ENCODE data around the gene RAX2. TPM values are rescaled to one million over a fixed set of nuclear protein-coding genes. Genes with fewer than 3 reads are reported as not detected.

Gene RAX2
- total and polyA plus RNA-seq, 4 experiments from 2014 or later = not detected

- Mint-ChIP-seq H3K9me3 (no peaks in the 10 kb centered on the region), H3K27me3 (peaks cover 0 to 3% of the 10 kb centered on the region in 2 donors), H3K4me1 (peaks cover 4 to 24% (median 15%) of the 10 kb centered on the region in 4 donors), H3K36me3 (no peaks in the 10 kb centered on the region), H3K27ac (peak overlapping the region in 5 of 7 donors; percentile 15 to 86 (median 83)), H3K4me3 (peak overlapping the region; percentile 79 to 88 (median 85))
- DNase-seq = no peak
- intact Hi-C loops (cut with micrococcal nuclease) = loop anchor here (1.0 to 5.0 kb wide), 2 partner anchors 40 to 100 kb away; partner anchors contain the start of gene MRPL54
- H3K4me1 ChIP-seq (ENCODE audit: insufficient read depth, low read length) = peaks cover 22% of the 10 kb centered on the region
- H3K27me3 ChIP-seq (ENCODE audit: insufficient read depth, low read length) = peaks cover 6% of the 10 kb centered on the region
- POLR2A ChIA-PET (ENCODE audit: partially characterized antibody) = interaction anchor here (0.5 to 2.7 kb wide), 6 partner anchors 17 to 1261 kb away, joined by 3 to 36 read pairs (median 4); partner anchors contain the start of genes APBA3 and MRPL54
- CTCF ChIA-PET (ENCODE audit: partially characterized antibody) = interaction anchor here (1.8 kb wide), 1 partner anchor 41 kb away, joined by 4 read pairs; no protein-coding TSS in a partner anchor
- H3K36me3 ChIP-seq (ENCODE audit: insufficient read depth, low read length) = no peaks in the 10 kb centered on the region
- H3K4me3 ChIP-seq (ENCODE audit: low read length in 2 of 2) = peak overlapping the region in 1 of 2 donors; percentile 40
- H3K27ac ChIP-seq (ENCODE audit: low read depth, low read length) = peak overlapping the region; percentile 9
- H3K9me3 ChIP-seq (ENCODE audit: control insufficient read depth in 1 of 2, low read length in 2 of 2) = no peaks in the 10 kb centered on the region
These were observed 50.1 kb downstream of the RAX2 start for GRCh38 chr19:3721887-3722442.

- ChIA-PET POLR2A (ENCODE audit: partially characterized antibody) (interaction anchor here (0.5 to 2.7 kb wide), 9 partner anchors 18 to 1261 kb away, joined by 3 to 36 read pairs (median 3); partner anchors contain the start of genes APBA3, EEF2 and MRPL54), CTCF (ENCODE audit: partially characterized antibody) (interaction anchor here (1.5 to 1.8 kb wide), 2 partner anchors 31 to 42 kb away, joined by 4 to 5 read pairs; no protein-coding TSS in a partner anchor)
- Histone ChIP-seq H3K4me1 (ENCODE audit: insufficient read depth, low read length) (peaks cover 22% of the 10 kb centered on the region), H3K27me3 (ENCODE audit: insufficient read depth, low read length) (peaks cover 6% of the 10 kb centered on the region), H3K4me3 (ENCODE audit: low read length in 2 of 2) (peak overlapping the region; percentile 40 to 57), H3K36me3 (ENCODE audit: insufficient read depth, low read length) (no peaks in the 10 kb centered on the region), H3K27ac (ENCODE audit: low read depth, low read length) (peak overlapping the region; percentile 9), H3K9me3 (ENCODE audit: control insufficient read depth in 1 of 2, low read length in 2 of 2) (no peaks in the 10 kb centered on the region)
- no peaks in the 10 kb centered on the region for H3K36me3 Mint-ChIP-seq
- peaks cover 0 to 3% of the 10 kb centered on the region in 2 donors for H3K27me3 Mint-ChIP-seq
- peaks cover 4 to 24% (median 15%) of the 10 kb centered on the region in 4 donors for H3K4me1 Mint-ChIP-seq
- DNase-seq = peak; percentile 88 to 91 (median 89)
- H3K4me3 Mint-ChIP-seq = peak overlapping the region; percentile 80 to 88 (median 85)
- intact Hi-C loops (cut with micrococcal nuclease) = loop anchor here (1.0 to 5.0 kb wide), 2 partner anchors 41 to 101 kb away; partner anchors contain the start of gene MRPL54
- H3K27ac Mint-ChIP-seq = peak overlapping the region in 2 of 7 donors; percentile 15 to 75
- H3K9me3 Mint-ChIP-seq = no peaks in the 10 kb centered on the region
These were observed 50.7 kb downstream of the RAX2 start for GRCh38 chr19:3721131-3721886.

- Histone ChIP-seq H3K27me3 (ENCODE audit: insufficient read depth, low read length) (peaks cover 6% of the 10 kb centered on the region), H3K4me1 (ENCODE audit: insufficient read depth, low read length) (peaks cover 22% of the 10 kb centered on the region), H3K27ac (ENCODE audit: low read depth, low read length) (no peak overlapping the region), H3K9me3 (ENCODE audit: control insufficient read depth in 1 of 2, low read length in 2 of 2) (no peaks in the 10 kb centered on the region), H3K4me3 (ENCODE audit: low read length in 2 of 2) (no peak overlapping the region), H3K36me3 (ENCODE audit: insufficient read depth, low read length) (no peaks in the 10 kb centered on the region)
- Mint-ChIP-seq H3K4me1 (peaks cover 4 to 24% (median 15%) of the 10 kb centered on the region in 4 donors), H3K9me3 (no peaks in the 10 kb centered on the region), H3K4me3 (peak overlapping the region in 4 of 8 donors; percentile 15 to 88 (median 29)), H3K36me3 (no peaks in the 10 kb centered on the region), H3K27ac (peak overlapping the region in 2 of 7 donors; percentile 6 to 11), H3K27me3 (peaks cover 0 to 3% of the 10 kb centered on the region in 2 donors)
- ChIA-PET CTCF (ENCODE audit: partially characterized antibody) (interaction anchor here (0.8 to 2.3 kb wide), 4 partner anchors 13 to 101 kb away, joined by 3 to 6 read pairs (median 4); no protein-coding TSS in a partner anchor), POLR2A (ENCODE audit: partially characterized antibody) (interaction anchor here (0.8 to 2.7 kb wide), 5 partner anchors 20 to 265 kb away, joined by 3 to 36 read pairs (median 3); partner anchors contain the start of genes APBA3, EEF2, MFSD12 and MRPL54)
- intact Hi-C loops (cut with micrococcal nuclease) = loop anchor here (5.0 kb wide), 1 partner anchor 102 kb away; no protein-coding TSS in a partner anchor
- DNase-seq = no peak
These were observed 51.6 kb downstream of the RAX2 start for GRCh38 chr19:3720349-3720917.

GRCh38 chr19:3719868-3720267 lies 52.2 kb downstream of the RAX2 start:
- Histone ChIP-seq H3K4me1 (ENCODE audit: insufficient read depth, low read length) (peaks cover 22% of the 10 kb centered on the region), H3K4me3 (ENCODE audit: low read length in 2 of 2) (no peak overlapping the region), H3K9me3 (ENCODE audit: control insufficient read depth in 1 of 2, low read length in 2 of 2) (no peaks in the 10 kb centered on the region), H3K36me3 (ENCODE audit: insufficient read depth, low read length) (no peaks in the 10 kb centered on the region), H3K27me3 (ENCODE audit: insufficient read depth, low read length) (peaks cover 6% of the 10 kb centered on the region), H3K27ac (ENCODE audit: low read depth, low read length) (no peak overlapping the region)
- H3K27ac Mint-ChIP-seq = peak overlapping the region in 1 of 7 donors; percentile 11
- ChIA-PET POLR2A (ENCODE audit: partially characterized antibody) (interaction anchor here (0.8 to 2.5 kb wide), 2 partner anchors 32 to 162 kb away, joined by 3 to 9 read pairs; partner anchors contain the start of gene MFSD12), CTCF (ENCODE audit: partially characterized antibody) (interaction anchor here (0.8 to 2.3 kb wide), 4 partner anchors 13 to 102 kb away, joined by 3 to 6 read pairs (median 4); no protein-coding TSS in a partner anchor)
- no peak for DNase-seq
- peak overlapping the region in 1 of 8 donors; percentile 26 for H3K4me3 Mint-ChIP-seq
- intact Hi-C loops (cut with micrococcal nuclease) = loop anchor here (5.0 kb wide), 1 partner anchor 102 kb away; no protein-coding TSS in a partner anchor
- peaks cover 4 to 24% (median 15%) of the 10 kb centered on the region in 4 donors for H3K4me1 Mint-ChIP-seq
- peaks cover 0 to 3% of the 10 kb centered on the region in 2 donors for H3K27me3 Mint-ChIP-seq
- no peaks in the 10 kb centered on the region for H3K36me3 Mint-ChIP-seq
- no peaks in the 10 kb centered on the region for H3K9me3 Mint-ChIP-seq

Other genes with a start within 250 kb of the RAX2 start
- 10 to 100 TPM in 1 of 2 experiments, 1 to 10 TPM in 1; 8.1 to 10.6 TPM for gene TEKTIP1, start 233.1 kb downstream of the RAX2 start, total RNA-seq
- under 1 TPM in 1 of 2 donors, not detected in 1; 0.55 TPM for gene TEKTIP1, start 233.1 kb downstream of the RAX2 start, polyA plus RNA-seq
- 100 to 1,000 TPM; 128 to 136 TPM for gene MFSD12, start 214.6 kb downstream of the RAX2 start, total RNA-seq
- gene MFSD12, start 214.6 kb downstream of the RAX2 start, polyA plus RNA-seq = 10 to 100 TPM; 45.5 to 54.3 TPM
- gene HMG20B, start 199.3 kb downstream of the RAX2 start, total RNA-seq = 10 to 100 TPM; 48.1 to 51.6 TPM
- gene HMG20B, start 199.3 kb downstream of the RAX2 start, polyA plus RNA-seq = 10 to 100 TPM; 42.4 to 43.0 TPM
- gene GIPC3, start 186.8 kb downstream of the RAX2 start, total RNA-seq = under 1 TPM; 0.64 to 0.70 TPM
- under 1 TPM in 1 of 2 donors, not detected in 1; 0.45 TPM for gene GIPC3, start 186.8 kb downstream of the RAX2 start, polyA plus RNA-seq
- under 1 TPM; 0.64 to 0.70 TPM for gene TBXA2R, start 165.4 kb downstream of the RAX2 start, total RNA-seq
- gene TBXA2R, start 165.4 kb downstream of the RAX2 start, polyA plus RNA-seq = 1 to 10 TPM in 1 of 2 donors, under 1 TPM in 1; 0.35 to 1.1 TPM
- 10 to 100 TPM; 44.0 to 50.4 TPM for gene CACTIN, start 145.4 kb downstream of the RAX2 start, total RNA-seq
- 10 to 100 TPM in 1 of 2 donors, 1 to 10 TPM in 1; 4.4 to 16.1 TPM for gene CACTIN, start 145.4 kb downstream of the RAX2 start, polyA plus RNA-seq
- 10 to 100 TPM; 28.2 to 29.7 TPM for gene PIP5K1C, start 71.8 kb downstream of the RAX2 start, total RNA-seq
- gene PIP5K1C, start 71.8 kb downstream of the RAX2 start, polyA plus RNA-seq = 10 to 100 TPM in 1 of 2 donors, 1 to 10 TPM in 1; 1.7 to 19.3 TPM
- 10 to 100 TPM; 20.2 to 21.1 TPM for gene TJP3, start 63.8 kb downstream of the RAX2 start, total RNA-seq
- 10 to 100 TPM; 17.6 to 23.4 TPM for gene TJP3, start 63.8 kb downstream of the RAX2 start, polyA plus RNA-seq
- gene APBA3, start 10.5 kb downstream of the RAX2 start, total RNA-seq = 10 to 100 TPM; 83.4 to 86.3 TPM
- gene APBA3, start 10.5 kb downstream of the RAX2 start, polyA plus RNA-seq = 10 to 100 TPM; 33.1 to 37.0 TPM
- 10 to 100 TPM; 36.7 to 38.6 TPM for gene MRPL54, start 9.5 kb downstream of the RAX2 start, total RNA-seq
- gene MRPL54, start 9.5 kb downstream of the RAX2 start, polyA plus RNA-seq = 100 to 1,000 TPM; 102 to 107 TPM
- gene MATK, start 14.2 kb upstream of the RAX2 start, total RNA-seq = 1 to 10 TPM; 7.2 to 9.6 TPM
- gene MATK, start 14.2 kb upstream of the RAX2 start, polyA plus RNA-seq = 10 to 100 TPM; 19.4 to 27.7 TPM
- gene ZFR2, start 96.8 kb upstream of the RAX2 start, total RNA-seq = 1 to 10 TPM; 1.2 to 3.1 TPM
- gene ZFR2, start 96.8 kb upstream of the RAX2 start, polyA plus RNA-seq = 1 to 10 TPM; 3.9 to 4.1 TPM
- gene ATCAY, start 108.5 kb upstream of the RAX2 start, total RNA-seq = not detected
- gene ATCAY, start 108.5 kb upstream of the RAX2 start, polyA plus RNA-seq = not detected
- gene NMRK2, start 160.8 kb upstream of the RAX2 start, total RNA-seq = not detected
- not detected for gene NMRK2, start 160.8 kb upstream of the RAX2 start, polyA plus RNA-seq
- 10 to 100 TPM; 40.0 to 40.7 TPM for gene DAPK3, start 198.9 kb upstream of the RAX2 start, total RNA-seq
- gene DAPK3, start 198.9 kb upstream of the RAX2 start, polyA plus RNA-seq = 10 to 100 TPM; 22.3 to 26.0 TPM
- 1,000 to 10,000 TPM; 2,286 to 2,389 TPM for gene EEF2, start 213.2 kb upstream of the RAX2 start, total RNA-seq
- gene EEF2, start 213.2 kb upstream of the RAX2 start, polyA plus RNA-seq = 100 to 1,000 TPM; 274 to 749 TPM
- 10 to 100 TPM; 38.6 to 42.6 TPM for gene PIAS4, start 235.5 kb upstream of the RAX2 start, total RNA-seq
- gene PIAS4, start 235.5 kb upstream of the RAX2 start, polyA plus RNA-seq = 1 to 10 TPM; 5.2 to 6.1 TPM

All from CD4-positive, alpha-beta memory T cell (primary cell).